ENCODE measurements around the gene BMP7. TPM values are rescaled to one million over a fixed set of nuclear protein-coding genes. Genes with fewer than 3 reads are reported as not detected.

BMP7 gene
- total and polyA plus RNA-seq, 9 of the 15 experiments (the other 6 are each of a cell fraction or from before 2014, with no cell fraction given): 0.18 TPM; not detected in 8

- CTCF ChIA-PET (ENCODE audit: low intra/inter-chr PET ratio): no interaction called here
- in situ Hi-C loops (cut with MboI): no loop called here
- no peaks in the 10 kb centered on the region for H3K36me3 ChIP-seq (ENCODE audit: control insufficient read depth, insufficient read depth, low read length)
- ATAC-seq: no peak
- no peaks in the 10 kb centered on the region for H3K4me1 ChIP-seq (replicated peaks in 1 of 2; ENCODE audit: control insufficient read depth in 2 of 2, insufficient read depth in 2 of 2, low read length in 2 of 2)
- no peak for DNase-seq (ENCODE audit: extremely low read depth in 1 of 4, low spot score in 3 of 4)
- H2AFZ ChIP-seq (ENCODE audit: low read depth, low read length): no peak overlapping the region
- H3K4me3 ChIP-seq: no peak overlapping the region
- no TSS peak for BruUV-seq (replicated peaks)
- peaks cover 25 to 52% of the 10 kb centered on the region in 2 experiments for H3K27me3 ChIP-seq (ENCODE audit: control insufficient read depth in 2 of 2, insufficient read depth in 2 of 2, low read length in 2 of 2)
- H3K79me2 ChIP-seq (ENCODE audit: control insufficient read depth, insufficient read depth, low read length): no peaks in the 10 kb centered on the region
- H3K9me3 ChIP-seq (replicated peaks; ENCODE audit: control insufficient read depth, insufficient read depth, low read depth, low read length): no peaks in the 10 kb centered on the region
- no peaks in the 10 kb centered on the region for H3K9me1 ChIP-seq (ENCODE audit: control insufficient read depth, insufficient read depth, low read length)
- POLR2A ChIA-PET: interaction anchor here (0.6 kb wide), 1 partner anchor 9 kb away, joined by 3 read pairs; no protein-coding TSS in a partner anchor
- H3K4me2 ChIP-seq (ENCODE audit: insufficient read depth, low read length): no peak overlapping the region
- no peak overlapping the region for H3K27ac ChIP-seq (ENCODE audit: extremely low read depth, low read depth, low read length)
- H4K20me1 ChIP-seq (replicated peaks; ENCODE audit: control insufficient read depth, insufficient read depth, low read length): no peaks in the 10 kb centered on the region; the same call in 1 of the 2 replicates
- intact Hi-C loops (cut with micrococcal nuclease): no loop called here
- no peak for FAIRE-seq
- H3K9ac ChIP-seq (ENCODE audit: insufficient read depth in 1 of 2, low read depth in 2 of 2, low read length in 2 of 2): no peak overlapping the region
- under 1% methylated on average over 11 of the region's 11 CpGs for WGBS (ENCODE audit: insufficient coverage, low coverage, missing lambda C conversion rate)
- TF ChIP-seq KLF1 (tag; IDR thresholded peaks at IDR 0.05): no peak
- no peak for TF ChIP-seq MITF (IDR thresholded peaks at IDR 0.05)
- no peak for TF ChIP-seq ARID4B (CRISPR knock-in tag; IDR thresholded peaks at IDR 0.05)
- no peak for TF ChIP-seq ARID3A (IDR thresholded peaks at IDR 0.05; ENCODE audit: borderline replicate concordance, low read depth, low read length)
- no peak for TF ChIP-seq ELF2 (CRISPR knock-in tag; IDR thresholded peaks at IDR 0.05)
- no peak for TF ChIP-seq NR4A1 (CRISPR knock-in tag; IDR thresholded peaks at IDR 0.05)
- TF ChIP-seq NR4A1 (tag; IDR thresholded peaks at IDR 0.05): no peak
- TF ChIP-seq PRPF4 (IDR thresholded peaks at IDR 0.05; ENCODE audit: insufficient read depth, low read depth, low read length, poor library complexity, severe bottlenecking): no peak
- TF ChIP-seq ARNT (IDR thresholded peaks at IDR 0.05): no peak
- TF ChIP-seq PBX2 (CRISPR knock-in tag; IDR thresholded peaks at IDR 0.05; ENCODE audit: low read depth): no peak
- TF ChIP-seq PBX2 (tag; conservative IDR thresholded peaks at IDR 0.05; ENCODE audit: low read depth): no peak
These were observed 44.5 kb upstream of the BMP7 start for GRCh38 chr20:57310821-57311514.

All from K562 (cell line).